Peyer's patch (tissue), 4 donors: ENCODE data around the gene APBA1.

Experiments used
- POLR2A ChIP-seq, 2 donors: fragments of 450-650 bp; IDR thresholded peaks; one replicate each; pipeline ENCODE4 v1.5.1; 2017; ENCODE audit warnings: antibody characterized with exemption in 2 of 2, mild to moderate bottlenecking in 2 of 2, moderate library complexity in 2 of 2
- TF ChIP-seq, protein P1 (sequence below), 6 experiments: fragments of 450-650 bp in 4 of 6; fragments of 200-600 bp in 2 of 6; sonication (generic) in 1 of 6; IDR thresholded peaks; one replicate each; pipeline ENCODE4 v1.5.1; 2017 to 2019; ENCODE audit warnings: antibody characterized with exemption in 6 of 6, mild to moderate bottlenecking in 3 of 6, moderate library complexity in 1 of 6

DNA sequence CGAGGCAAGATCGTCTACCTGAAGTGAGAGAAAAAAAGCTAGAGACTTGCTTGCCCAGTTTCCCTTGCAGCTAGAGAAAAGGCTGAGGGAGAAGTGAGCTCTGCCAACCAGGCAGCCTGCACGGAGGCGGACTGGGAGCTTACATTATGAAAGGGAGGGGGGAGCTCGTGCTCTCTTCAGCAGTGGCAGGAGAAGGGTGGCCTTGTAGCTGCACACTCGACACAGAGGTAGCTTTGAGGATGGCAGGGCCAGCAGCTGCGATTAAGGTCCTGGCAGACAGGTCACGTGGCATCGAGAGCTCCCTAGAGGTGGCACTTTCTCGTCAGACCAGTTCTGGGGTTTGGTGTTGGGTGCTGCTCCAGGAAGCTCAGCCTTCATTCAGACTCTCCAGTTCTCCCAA, 26.7 kb downstream of the APBA1 start:
- TF ChIP-seq POLR2A (IDR thresholded peaks at IDR 0.05) = no peak
- TF ChIP-seq, protein P1, sequence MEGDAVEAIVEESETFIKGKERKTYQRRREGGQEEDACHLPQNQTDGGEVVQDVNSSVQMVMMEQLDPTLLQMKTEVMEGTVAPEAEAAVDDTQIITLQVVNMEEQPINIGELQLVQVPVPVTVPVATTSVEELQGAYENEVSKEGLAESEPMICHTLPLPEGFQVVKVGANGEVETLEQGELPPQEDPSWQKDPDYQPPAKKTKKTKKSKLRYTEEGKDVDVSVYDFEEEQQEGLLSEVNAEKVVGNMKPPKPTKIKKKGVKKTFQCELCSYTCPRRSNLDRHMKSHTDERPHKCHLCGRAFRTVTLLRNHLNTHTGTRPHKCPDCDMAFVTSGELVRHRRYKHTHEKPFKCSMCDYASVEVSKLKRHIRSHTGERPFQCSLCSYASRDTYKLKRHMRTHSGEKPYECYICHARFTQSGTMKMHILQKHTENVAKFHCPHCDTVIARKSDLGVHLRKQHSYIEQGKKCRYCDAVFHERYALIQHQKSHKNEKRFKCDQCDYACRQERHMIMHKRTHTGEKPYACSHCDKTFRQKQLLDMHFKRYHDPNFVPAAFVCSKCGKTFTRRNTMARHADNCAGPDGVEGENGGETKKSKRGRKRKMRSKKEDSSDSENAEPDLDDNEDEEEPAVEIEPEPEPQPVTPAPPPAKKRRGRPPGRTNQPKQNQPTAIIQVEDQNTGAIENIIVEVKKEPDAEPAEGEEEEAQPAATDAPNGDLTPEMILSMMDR (IDR thresholded peaks at IDR 0.05) = no peak
